GM12874 (cell line): ENCODE measurements around the gene RNF126.

Source experiments
- TF ChIP-seq, protein P1 (sequence below): IDR thresholded peaks from 2 replicates; pipeline ENCODE4 v1.5.1; 2011; ENCODE audit warnings: low read depth, mild to moderate bottlenecking, control low read depth, low read length, moderate library complexity; ENCODE audit not compliant: insufficient read depth

RNF126 gene

DNA sequence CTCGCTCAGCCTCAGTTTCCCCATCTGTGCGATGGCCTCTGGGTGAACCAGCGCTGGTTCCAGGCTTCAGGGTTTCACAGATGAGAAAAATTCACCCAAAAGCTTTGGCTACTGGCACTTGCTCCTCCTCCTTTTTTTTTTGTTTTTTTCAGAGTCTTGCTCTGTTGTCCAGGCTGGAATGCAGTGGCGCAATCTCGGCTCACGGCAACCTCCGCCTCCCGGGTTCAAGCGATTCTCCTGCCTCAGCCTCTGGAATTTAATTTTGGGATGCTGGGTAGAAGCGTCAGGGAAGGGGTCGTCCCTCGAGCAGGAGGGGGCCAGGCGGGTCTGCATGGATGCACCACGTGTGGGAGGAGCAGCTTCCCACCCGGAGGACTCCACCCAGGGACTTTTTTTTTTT is 25.2 kb upstream of the RNF126 start:
- TF ChIP-seq, protein P1, sequence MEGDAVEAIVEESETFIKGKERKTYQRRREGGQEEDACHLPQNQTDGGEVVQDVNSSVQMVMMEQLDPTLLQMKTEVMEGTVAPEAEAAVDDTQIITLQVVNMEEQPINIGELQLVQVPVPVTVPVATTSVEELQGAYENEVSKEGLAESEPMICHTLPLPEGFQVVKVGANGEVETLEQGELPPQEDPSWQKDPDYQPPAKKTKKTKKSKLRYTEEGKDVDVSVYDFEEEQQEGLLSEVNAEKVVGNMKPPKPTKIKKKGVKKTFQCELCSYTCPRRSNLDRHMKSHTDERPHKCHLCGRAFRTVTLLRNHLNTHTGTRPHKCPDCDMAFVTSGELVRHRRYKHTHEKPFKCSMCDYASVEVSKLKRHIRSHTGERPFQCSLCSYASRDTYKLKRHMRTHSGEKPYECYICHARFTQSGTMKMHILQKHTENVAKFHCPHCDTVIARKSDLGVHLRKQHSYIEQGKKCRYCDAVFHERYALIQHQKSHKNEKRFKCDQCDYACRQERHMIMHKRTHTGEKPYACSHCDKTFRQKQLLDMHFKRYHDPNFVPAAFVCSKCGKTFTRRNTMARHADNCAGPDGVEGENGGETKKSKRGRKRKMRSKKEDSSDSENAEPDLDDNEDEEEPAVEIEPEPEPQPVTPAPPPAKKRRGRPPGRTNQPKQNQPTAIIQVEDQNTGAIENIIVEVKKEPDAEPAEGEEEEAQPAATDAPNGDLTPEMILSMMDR: no peak

DNA sequence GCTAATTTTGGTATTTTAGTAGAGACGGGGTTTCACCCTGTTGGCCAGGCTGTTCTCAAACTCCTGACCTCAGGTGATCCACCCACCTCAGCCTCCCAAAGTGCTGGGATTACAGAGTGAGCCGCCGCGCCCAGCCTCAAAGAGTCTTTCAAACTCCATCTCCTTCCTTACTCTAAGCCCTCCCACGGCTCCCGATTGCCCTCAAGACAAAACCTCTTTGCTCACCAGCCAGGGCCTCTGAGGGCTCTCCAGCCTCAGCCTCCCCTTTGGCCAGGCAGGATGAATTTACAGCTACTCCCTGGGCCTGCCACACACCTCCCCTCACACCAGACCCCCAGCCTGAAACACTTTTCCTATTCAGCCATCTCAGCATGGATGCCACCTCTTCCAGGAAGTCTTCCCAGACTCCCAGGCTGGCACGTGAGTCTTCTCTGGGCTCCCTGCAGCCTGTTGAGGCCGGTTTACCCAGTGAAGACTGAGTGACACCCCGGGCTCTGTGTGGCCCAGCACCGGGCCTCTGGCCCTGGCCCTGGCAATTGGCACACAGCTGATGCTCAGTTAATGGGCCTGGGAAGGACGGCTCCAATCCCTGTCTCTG is 24.7 kb upstream of the RNF126 start:
- TF ChIP-seq, protein P1: no peak

DNA sequence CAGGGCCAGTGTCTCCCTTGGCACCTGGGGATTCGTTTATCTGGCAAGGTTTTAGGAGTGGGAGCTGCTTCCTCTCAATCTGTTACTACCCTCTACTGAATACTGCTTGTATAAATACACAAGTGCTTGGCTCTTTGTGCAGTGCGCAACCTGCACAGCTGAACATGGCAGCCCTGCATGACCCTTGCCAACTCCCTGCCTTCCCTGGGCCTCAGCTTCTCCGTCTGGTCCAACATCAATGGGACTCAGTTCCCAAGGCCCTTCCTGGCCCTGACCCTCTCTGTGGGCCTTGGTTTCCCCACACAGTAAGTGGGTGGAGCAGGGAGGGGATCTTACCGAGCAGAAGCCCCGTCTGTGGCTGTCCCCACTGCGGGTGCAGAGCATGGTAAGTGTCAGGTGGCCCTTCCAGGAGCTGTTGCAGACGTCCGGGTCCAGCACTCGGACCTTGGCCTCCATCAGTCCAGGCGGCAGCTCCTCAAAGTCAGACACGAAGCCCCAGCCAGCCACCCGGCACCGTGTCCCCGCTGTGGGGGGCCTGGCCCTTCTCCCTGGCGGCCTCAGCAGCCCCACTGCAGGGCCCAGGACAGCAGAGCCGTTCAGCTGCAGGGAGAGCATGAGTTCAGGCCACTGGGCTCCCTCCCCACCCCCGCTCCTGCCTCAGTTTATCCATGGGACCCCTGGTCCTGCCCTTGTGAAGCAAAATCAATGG is 23.7 kb upstream of the RNF126 start:
- TF ChIP-seq, protein P1: no peak

DNA sequence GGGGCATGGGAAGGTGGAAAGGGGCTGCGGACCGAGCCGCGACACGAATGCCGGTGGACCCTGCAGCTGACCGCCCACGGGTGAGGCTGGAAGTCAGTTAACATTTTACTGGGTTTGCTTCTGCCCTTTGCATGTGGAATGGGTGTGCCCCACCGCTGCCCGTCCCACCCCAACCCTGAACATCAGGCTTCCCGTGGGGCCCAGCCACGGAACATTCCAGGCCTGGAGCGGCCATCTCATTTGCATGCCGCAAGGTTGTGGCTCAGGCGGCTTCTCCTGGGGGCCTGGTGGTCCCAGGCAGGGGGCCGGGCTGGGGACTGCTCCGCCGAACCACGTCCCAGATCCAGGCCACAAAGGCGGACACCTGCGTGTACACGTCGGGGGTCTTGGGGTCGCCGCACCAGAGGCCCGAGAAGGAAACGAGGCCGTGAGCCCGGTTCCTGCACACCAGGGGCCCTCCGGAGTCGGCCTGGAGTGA is 22.5 kb upstream of the RNF126 start:
- TF ChIP-seq, protein P1: no peak

DNA sequence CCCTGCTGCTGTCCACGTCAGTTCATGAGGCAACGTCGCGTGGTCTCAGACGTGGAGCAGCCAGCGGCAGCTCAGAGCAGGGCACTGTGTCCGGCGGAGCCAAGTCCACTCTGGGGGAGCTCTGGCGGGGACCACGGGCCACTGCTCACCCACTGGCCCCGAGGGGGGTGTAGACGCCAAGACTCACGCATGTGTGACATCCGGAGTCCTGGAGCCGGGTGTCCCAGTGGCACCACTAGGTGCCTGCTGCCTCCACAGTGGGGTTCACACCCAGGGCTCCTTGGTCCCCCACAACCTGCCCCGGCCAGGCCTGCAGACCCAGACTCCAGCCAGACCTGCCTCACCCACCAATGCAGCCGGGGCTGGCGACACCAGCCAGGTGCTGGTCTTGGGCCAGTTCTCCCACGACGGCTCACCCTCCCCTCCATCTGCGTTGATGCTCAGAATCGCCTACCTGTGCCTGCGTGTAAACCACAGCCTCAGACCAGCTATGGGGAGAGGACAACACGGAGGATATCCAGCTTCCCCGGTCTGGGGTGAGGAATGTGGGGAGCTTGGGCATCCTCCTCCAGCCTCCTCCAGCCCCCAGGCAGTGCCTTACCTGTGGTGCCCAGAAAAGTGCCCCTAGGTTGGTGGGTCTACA is 19.8 kb upstream of the RNF126 start:
- TF ChIP-seq, protein P1: no peak

DNA sequence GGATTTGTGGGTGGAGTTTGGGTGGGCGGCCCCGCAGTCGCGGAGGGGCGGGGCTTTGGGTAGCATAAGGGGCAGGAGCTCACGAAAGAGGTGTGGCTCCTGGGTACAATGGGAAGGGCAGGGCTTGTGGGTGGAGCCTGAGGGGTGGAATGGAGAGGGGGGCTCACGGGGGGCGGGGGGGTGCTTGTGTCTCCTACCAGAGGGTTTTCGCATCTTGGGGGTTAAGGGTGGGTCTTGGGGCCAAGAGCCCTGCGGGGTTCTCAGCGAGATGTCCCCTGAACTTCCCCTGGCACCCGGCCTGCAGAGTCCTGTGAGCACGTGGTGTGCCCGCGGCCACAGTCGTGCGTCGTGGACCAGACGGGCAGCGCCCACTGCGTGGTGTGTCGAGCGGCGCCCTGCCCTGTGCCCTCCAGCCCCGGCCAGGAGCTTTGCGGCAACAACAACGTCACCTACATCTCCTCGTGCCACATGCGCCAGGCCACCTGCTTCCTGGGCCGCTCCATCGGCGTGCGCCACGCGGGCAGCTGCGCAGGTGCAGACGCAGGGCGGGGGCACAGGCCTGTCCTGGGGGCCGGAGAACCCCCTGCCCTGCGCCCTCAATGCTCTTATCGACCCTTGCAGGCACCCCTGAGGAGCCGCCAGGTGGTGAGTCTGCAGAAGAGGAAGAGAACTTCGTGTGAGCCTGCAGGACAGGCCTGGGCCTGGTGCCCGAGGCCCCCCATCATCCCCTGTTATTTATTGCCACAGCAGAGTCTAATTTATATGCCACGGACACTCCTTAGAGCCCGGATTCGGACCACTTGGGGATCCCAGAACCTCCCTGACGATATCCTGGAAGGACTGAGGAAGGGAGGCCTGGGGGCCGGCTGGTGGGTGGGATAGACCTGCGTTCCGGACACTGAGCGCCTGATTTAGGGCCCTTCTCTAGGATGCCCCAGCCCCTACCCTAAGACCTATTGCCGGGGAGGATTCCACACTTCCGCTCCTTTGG is 18.3 kb upstream of the RNF126 start:
- TF ChIP-seq, protein P1: no peak
